GM10248 (cell line): Measurements from ENCODE around the gene GSG1L.

Source experiments
- CTCF ChIA-PET: fragments of 300-600 bp; sonication (Branson Sonifier 250); formaldehyde crosslinking; extraction: SDS; loops from one replicate; lab custom pipeline; 2021; ENCODE audit warnings: antibody characterized with exemption; lab: Yijun Ruan, JAX
- POLR2A ChIA-PET: fragments of 350-650 bp; sonication (Branson Sonifier 250); formaldehyde crosslinking; extraction: SDS; loops from one replicate; lab custom pipeline; 2020; ENCODE audit warnings: antibody characterized with exemption; lab: Yijun Ruan, JAX
- DNase-seq: peaks from one replicate; pipeline ENCODE4 v3.0.0; 2012; ENCODE audit errors: extremely low spot score
- CTCF ChIP-seq: IDR thresholded peaks from 2 replicates; pipeline ENCODE4 v1.5.1; 2012; ENCODE audit warnings: mild to moderate bottlenecking, low read depth; ENCODE audit errors: extremely low read depth, missing control alignments, control extremely low read depth

GSG1L gene

GRCh38 chr16:28061352-28062101 lies 2.0 kb downstream of the GSG1L start:
- TF ChIP-seq CTCF, result no peak
- POLR2A ChIA-PET, result no interaction called here
- DNase-seq, result no peak
- CTCF ChIA-PET, result interaction anchor here (1.2 to 2.5 kb wide), 2 partner anchors 9 to 422 kb away, joined by 8 to 10 read pairs; no protein-coding TSS in a partner anchor

GRCh38 chr16:28059841-28060575 lies 3.5 kb downstream of the GSG1L start:
- DNase-seq, result no peak
- POLR2A ChIA-PET, result no interaction called here

GRCh38 chr16:28058839-28059589 lies 4.5 kb downstream of the GSG1L start:
- ChIA-PET POLR2A (no interaction called here), CTCF (interaction anchor here (0.8 to 1.8 kb wide), 3 partner anchors 10 to 419 kb away, joined by 3 to 6 read pairs (median 4); no protein-coding TSS in a partner anchor)
- no peak for DNase-seq
- no peak for TF ChIP-seq CTCF

More at GRCh38 chr16:28059841-28060575, 3.5 kb downstream of the GSG1L start:
- CTCF ChIA-PET, result interaction anchor here (0.8 to 1.8 kb wide), 3 partner anchors 11 to 420 kb away, joined by 3 to 6 read pairs (median 3); no protein-coding TSS in a partner anchor
- TF ChIP-seq CTCF, result no peak

- ChIA-PET CTCF (interaction anchor here (0.9 kb wide), 1 partner anchor 11 kb away, joined by 4 read pairs; no protein-coding TSS in a partner anchor), POLR2A (no interaction called here)
- no peak for TF ChIP-seq CTCF
- DNase-seq, result no peak
Measured at GRCh38 chr16:28057949-28058348, 5.6 kb downstream of the GSG1L start.

GRCh38 chr16:28053461-28053860 lies 10.1 kb downstream of the GSG1L start:
- no peak for DNase-seq
- no peak for TF ChIP-seq CTCF
- POLR2A ChIA-PET, result no interaction called here
- CTCF ChIA-PET, result interaction anchor here (1.3 kb wide), 1 partner anchor 12 kb away, joined by 3 read pairs; no protein-coding TSS in a partner anchor
